HG02852 (cell line): Measurements from ENCODE around the gene NUTM2E.
"Not testable (repeated sequence)": the region's sequence is repeated elsewhere in the genome, so short reads cannot be mapped to it uniquely, and the experiment has no call there.

Experiments
- ATAC-seq: cut with Tn5 transposase; IDR thresholded peaks from one replicate; pipeline ENCODE4 v1.9.1; 2021; ENCODE audit warnings: mild to moderate bottlenecking, moderate library complexity; ENCODE audit not compliant: unreplicated experiment

NUTM2E gene

GRCh38 chr10:79862803-79863202, 36.3 kb downstream of the NUTM2E start:
- ATAC-seq, result not testable (repeated sequence)

- not testable (repeated sequence) for ATAC-seq
Observed at GRCh38 chr10:79866903-79867551, 40.5 kb downstream of the NUTM2E start.

DNA sequence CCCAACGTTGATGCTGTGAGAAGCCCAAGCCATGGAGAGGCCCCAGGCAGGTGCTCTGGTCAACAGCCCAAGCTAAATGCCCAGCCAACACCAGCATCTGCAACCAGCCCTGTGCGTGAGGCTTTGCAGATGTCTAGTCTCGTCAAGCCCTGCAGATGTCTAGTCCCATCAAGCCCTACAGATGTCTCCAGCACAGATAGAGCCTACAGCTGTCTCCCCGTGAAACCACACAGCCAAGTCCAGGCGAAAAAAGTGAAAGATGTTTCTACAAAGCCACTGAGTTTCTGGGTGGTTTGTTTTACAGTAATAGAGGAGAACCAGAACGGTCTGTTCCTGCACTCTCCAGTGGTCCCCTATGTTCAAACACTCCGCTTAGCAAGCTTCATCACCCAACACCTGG, 41.5 kb downstream of the NUTM2E start:
- not testable (repeated sequence) for ATAC-seq

DNA sequence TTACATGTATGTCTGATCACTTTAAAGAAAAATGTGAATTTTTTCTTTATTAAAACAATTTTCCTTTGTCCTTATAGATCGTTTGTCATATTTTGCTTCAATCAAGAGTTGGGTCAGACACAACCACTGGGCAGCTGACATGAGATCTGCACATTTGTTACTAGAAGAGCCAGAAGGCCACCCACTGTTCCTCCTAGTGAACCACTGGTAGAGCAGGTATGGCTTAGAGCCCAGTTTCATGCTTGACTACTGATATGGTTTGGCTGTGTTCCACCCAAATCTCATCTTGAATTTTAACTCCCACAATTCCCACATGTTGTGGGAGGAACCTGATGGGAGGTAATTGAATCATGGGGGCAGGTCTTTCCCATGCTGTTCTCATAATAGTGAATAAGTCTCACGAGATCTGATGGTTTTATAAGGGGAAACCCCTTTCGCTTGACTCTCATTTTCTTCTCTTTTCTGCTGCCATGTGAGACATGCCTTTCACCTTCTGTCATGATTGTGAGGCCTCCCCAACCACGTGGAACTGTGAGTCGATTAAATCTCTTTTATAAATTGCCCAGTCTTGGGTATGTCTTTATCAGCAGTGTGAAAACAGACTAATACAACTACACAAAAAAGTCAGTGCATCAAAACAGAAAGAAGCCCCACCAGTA, 43.0 kb downstream of the NUTM2E start:
- not testable (repeated sequence) for ATAC-seq

GRCh38 chr10:79871729-79872128, 45.2 kb downstream of the NUTM2E start:
- ATAC-seq, result not testable (repeated sequence)
